Myometrial cell (primary cell): ENCODE measurements around the gene AP4E1. TPM values are rescaled to one million over a fixed set of nuclear protein-coding genes. Genes with fewer than 3 reads are reported as not detected.

Experiments used
- total RNA-seq: library from RNA; depleted of rRNA; stranded (reverse); fragments of >200 nt; gene quantifications from 2 replicates; pipeline ENCODE4 v1.2.3, GENCODE V29; 2015

The AP4E1 gene
- 5.8 and 8.7 TPM in 2 replicates for total RNA-seq

GRCh38 chr15:50908209-50909009 is at the start of gene AP4E1:
Gene AP4E1 (plus strand): TSS chr15:50908683. CDS start chr15:50908779, 96 bp downstream.

Other genes starting within 250 kb of the AP4E1 start
- gene TRPM7, start 221.9 kb upstream of the AP4E1 start, total RNA-seq = 18.2 and 19.3 TPM in 2 replicates
- 59.1 and 122 TPM in 2 replicates for gene SPPL2A, start 143.0 kb upstream of the AP4E1 start, total RNA-seq
- 4.1 and 5.8 TPM in 2 replicates for gene TNFAIP8L3, start 186.2 kb downstream of the AP4E1 start, total RNA-seq